GM12873 (cell line): Measurements from ENCODE around the gene RHBDL1.

ENCODE experiments used
- TF ChIP-seq, protein P1 (sequence below): IDR thresholded peaks from 2 replicates; pipeline ENCODE4 v1.5.1; 2012; ENCODE audit warnings: low read depth, mild to moderate bottlenecking, moderate library complexity, low read length, control low read depth; ENCODE audit not compliant: insufficient read depth; ENCODE audit errors: missing control alignments

Gene RHBDL1

DNA sequence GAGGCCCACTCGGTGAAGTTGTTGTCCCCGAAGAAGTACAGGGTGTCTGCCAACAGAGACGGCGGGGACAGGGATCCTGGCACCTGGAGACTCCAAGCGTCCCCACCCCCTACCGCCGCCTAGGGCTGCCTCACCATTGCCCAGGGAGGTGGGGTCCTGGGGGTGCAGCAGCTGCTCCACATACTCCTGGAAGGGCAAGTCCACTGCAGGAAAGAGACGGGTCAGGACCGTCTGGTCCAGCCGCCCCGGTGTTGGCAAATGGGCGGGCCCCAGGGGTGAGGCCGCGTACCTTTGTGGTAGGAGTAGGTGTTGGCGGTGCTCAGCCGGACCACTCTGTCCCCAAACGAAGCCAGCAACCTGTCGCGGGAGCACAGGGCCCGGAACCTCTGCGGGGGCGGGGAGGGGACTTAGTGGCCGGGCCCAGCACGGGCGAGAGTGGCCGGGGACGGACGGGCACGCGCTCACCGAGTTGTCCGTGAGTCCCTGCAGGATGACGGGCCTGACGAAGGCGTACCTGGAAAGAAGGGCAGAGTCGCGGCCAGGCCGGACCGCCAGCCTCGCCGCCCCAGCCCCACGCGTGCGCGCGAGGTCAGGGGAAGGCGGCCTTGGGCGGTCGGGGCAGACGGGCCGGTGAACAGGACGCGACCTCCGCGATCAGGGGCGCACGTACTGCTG lies 8.1 kb downstream of the RHBDL1 start:
- TF ChIP-seq, protein P1, sequence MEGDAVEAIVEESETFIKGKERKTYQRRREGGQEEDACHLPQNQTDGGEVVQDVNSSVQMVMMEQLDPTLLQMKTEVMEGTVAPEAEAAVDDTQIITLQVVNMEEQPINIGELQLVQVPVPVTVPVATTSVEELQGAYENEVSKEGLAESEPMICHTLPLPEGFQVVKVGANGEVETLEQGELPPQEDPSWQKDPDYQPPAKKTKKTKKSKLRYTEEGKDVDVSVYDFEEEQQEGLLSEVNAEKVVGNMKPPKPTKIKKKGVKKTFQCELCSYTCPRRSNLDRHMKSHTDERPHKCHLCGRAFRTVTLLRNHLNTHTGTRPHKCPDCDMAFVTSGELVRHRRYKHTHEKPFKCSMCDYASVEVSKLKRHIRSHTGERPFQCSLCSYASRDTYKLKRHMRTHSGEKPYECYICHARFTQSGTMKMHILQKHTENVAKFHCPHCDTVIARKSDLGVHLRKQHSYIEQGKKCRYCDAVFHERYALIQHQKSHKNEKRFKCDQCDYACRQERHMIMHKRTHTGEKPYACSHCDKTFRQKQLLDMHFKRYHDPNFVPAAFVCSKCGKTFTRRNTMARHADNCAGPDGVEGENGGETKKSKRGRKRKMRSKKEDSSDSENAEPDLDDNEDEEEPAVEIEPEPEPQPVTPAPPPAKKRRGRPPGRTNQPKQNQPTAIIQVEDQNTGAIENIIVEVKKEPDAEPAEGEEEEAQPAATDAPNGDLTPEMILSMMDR: no peak

DNA sequence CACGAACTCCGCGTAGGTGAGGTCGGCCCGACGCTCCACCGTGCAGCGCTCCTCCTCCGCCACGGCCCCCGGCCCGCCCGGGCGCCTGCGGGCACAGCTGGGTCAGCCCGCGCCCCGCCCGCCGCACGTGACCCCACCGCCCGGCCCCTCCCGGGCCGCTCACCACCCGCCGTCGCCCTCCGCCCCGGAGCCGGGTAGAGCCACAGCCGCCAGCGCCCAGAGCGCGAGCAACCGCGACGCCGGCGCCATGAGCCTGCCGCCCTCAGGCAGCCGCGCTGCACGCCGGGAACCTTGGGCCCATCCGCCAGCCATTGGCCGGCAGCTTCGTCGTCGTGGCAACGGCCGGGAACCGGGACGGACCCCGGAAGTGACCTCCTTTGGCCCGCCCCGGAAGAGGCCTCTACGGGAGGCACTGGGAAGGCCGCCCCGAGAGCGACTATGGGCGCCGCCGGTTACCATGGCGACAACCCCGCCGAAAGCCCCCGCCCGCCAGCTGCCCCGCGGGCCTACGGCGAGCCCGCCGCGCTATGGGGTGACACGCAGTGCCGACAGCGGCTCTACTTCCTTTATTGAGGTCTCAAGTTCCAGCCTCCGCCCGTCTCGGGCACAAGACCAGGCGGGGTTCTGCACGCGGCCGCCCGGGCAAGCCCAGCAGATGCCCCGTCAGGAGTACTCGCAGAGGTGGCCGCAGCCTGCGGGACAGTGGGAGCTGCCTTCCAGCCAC lies 8.8 kb downstream of the RHBDL1 start, which contains the start of gene JMJD8:
Gene JMJD8 (minus strand): TSS at position 264 of the 724 bp plus-strand sequence. CDS start 15 bp downstream, at position 249.
- TF ChIP-seq, protein P1: no peak

DNA sequence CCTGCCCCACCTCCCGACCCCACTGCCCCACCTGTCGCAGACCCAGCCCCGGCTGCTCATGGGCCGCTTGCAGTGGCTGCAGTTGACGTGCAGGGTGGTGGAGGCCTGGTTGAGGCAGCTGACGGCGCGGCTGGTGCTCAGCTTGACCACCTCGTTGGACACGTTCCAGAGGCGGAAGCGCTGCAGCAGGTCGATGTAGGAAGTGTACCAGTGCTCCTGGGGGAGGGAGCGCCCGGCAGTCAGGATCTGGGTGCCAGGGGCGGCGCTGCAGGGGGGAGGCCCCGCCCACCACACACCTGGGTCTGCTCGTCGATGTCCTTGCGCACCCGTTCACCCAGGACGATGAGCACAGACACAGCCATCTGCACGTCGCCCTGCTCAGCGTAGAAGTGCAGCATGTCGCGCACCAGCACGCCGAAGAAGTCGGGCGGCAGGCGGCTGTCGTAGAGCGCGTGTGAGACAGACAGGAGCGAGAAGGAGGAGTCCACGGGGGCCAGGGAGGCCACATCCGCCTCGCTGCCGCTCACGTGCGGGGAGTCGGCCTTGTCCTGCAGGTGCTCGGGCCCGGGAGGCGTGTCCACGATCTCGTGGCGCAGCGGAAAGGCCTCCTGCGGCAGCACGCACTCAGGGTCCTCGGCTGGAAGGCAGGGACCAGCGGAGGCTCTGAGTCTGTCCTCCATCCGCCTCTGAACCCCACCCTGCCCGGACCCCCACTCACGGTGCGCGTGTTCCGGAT lies 9.7 kb downstream of the RHBDL1 start:
- TF ChIP-seq, protein P1: no peak

DNA sequence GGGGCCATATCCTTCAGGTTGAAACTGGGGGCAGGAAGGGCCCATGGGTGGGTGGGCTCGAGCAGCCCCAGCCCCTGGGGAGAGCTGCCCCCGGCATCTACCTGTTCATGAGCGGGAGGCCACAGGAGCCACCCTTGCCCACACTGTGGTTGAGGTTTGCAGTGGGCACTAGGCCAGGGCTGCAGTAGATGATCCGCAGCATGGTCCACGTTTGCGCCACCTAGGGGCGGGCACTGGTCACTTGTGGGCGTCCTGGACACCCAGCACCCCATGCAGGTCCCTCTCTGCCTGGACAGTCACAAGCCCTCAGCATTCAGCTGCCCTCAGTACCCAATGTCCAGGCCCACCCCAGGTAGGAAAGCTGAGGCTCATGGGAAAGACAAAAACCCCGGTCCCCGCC lies 10.5 kb downstream of the RHBDL1 start:
- TF ChIP-seq, protein P1: peak; percentile 44

DNA sequence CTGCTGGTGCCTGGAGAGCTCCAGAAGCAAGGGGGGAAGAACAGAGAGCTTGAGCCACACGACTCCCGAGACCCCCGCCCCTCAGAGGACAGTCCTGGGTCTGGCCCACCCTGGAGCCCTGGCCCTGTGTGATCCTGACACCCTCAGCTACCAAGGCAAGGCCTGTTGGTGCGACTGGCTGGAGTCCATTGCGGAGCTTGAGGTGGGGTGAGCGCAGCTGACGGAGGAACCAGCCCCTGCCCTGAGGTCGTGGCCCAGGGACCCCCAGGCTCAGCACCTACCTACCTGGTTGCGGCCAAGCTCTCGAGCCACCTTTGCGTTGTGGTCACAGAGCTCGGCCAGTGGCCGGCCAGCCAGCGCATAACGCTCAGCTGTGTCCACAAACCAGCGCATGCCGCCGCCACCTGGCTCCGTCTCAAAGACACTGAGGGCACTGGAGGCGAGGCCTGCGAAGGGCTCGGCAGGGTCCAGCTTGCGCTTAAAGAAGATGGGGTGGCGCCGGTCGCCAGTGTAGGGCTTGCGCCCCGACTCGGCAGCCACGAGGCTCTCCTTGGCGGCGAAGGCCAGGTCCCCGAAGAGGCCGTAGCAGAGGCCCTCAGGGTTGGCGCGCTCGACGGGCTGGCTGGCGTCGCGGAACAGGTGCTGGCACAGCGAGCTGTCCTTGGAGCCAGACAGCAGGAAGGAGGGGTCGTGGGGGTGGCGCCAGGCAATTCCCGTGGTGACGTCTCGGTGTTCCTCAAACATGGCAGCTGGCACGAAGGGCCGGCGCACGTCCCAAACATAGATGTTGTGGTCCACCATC lies 11.2 kb downstream of the RHBDL1 start:
- TF ChIP-seq, protein P1: no peak

DNA sequence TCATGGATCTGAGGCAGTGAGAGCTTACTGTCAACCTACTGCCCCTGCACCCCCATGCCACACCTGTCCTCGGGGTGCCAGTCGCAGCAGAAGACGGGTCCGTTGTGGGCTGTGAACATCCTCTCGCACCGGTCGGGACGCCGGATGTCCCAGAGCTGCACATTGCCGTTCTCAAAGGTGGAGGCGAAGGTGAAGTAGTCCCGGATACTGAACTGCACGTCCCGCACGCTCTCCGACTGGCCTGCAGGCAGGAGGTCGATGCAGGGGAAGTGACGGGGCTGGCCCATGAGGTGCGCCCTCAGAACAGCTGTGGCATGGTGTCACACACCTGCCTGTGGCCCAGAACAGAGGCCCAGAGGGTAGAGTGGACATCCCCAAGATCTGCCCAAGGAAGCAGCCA lies 12.0 kb downstream of the RHBDL1 start:
- TF ChIP-seq, protein P1: no peak
